ENCODE measurements around the gene IL25.
"Not testable (repeated sequence)": the region's sequence is repeated elsewhere in the genome, so short reads cannot be mapped to it uniquely, and the experiment has no call there.

- TF ChIP-seq CTCF (IDR thresholded peaks at IDR 0.05); MAX (IDR thresholded peaks at IDR 0.05; ENCODE audit: low read depth): not testable (repeated sequence)
Observed at GRCh38 chr14:23386266-23386657, 13.7 kb downstream of the IL25 start.
